GM19372 (cell line): Measurements from ENCODE around the gene CCDC71.

Experiments used
- ATAC-seq: cut with Tn5 transposase; IDR thresholded peaks from one replicate; pipeline ENCODE4 v1.9.1; 2021; ENCODE audit warnings: mild to moderate bottlenecking, low read depth, moderate library complexity; ENCODE audit not compliant: unreplicated experiment

CCDC71 gene

GRCh38 chr3:49165771-49166751 is at the start of gene CCDC71:
TSS of gene CCDC71 (minus strand) at chr3:49166331. CDS start at chr3:49164208, 2,123 bp downstream.
- ATAC-seq = peak; percentile 55

DNA sequence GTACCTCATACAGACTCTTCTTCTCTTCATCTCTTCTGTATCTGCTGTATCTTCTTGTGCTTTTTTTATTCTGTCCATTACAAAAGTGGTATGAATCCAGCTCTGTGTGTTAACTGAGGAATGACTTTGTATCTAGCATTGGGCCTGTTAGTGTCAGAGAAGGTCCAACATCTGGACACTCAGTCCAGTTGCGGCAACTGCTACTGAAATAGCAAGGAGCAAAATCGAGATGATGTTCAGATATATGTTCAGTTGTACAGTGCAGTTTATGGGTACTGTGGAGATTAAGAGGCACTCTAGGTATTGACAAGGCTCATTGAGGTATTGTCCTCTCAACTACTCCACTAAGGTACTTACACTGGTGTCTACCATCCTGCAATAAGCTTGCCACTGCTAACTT is 47.9 kb upstream of the CCDC71 start:
- no peak for ATAC-seq

DNA sequence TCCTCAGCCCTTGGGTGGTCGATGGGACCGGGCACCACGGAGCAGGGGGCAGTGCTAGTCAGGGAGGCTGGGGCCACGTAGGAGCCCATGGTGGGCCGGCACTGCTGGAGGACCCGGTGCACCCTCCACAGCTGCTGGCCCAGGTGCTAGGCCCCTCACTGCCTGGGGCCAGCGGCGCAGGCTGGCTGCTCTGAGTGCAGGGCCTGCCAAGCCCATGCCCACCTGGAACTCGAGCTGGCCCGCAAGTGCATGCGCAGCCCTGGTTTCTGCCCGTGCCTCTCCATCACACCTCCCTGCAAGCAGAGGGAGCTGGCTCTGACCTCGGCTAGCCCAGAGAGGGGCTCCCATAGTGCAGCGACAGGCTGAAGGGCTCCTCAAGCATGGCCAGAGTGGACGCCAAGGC is 47.4 kb upstream of the CCDC71 start:
- ATAC-seq = no peak

GRCh38 chr3:49199900-49200281 is 33.8 kb upstream of the CCDC71 start:
- no peak for ATAC-seq

- no peak for ATAC-seq
Measured at GRCh38 chr3:49199239-49199899, 33.2 kb upstream of the CCDC71 start.

DNA sequence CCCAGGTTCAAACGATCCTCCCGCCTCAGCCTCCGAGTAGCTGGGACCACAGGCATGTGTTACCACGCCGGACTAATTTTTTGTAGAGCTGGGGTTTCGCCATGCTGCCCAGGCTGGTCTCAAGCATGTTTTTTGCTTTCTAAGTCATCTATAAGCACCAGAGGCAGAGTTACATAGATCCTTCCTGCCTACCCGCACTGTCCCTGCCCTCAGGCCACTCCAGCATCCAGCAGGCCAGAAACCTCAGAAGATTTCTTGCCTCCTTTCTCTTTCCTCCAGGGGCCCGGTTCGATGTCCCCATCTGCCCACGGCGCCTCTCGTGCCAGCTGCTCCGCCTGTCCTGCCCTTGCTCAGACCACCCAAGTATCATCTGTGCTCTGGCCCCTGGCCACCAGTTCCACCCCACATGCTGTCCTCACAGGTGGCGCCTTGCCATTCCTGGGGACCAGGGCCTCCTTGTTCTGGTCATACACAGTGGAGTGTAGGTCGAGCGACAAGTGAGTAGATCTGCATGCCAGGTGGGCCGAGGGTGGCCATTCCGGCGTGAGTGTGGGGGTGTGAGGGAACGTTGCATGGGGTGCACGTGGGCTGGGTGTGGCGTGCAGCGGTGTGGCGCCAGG is 32.6 kb upstream of the CCDC71 start:
- ATAC-seq = no peak

DNA sequence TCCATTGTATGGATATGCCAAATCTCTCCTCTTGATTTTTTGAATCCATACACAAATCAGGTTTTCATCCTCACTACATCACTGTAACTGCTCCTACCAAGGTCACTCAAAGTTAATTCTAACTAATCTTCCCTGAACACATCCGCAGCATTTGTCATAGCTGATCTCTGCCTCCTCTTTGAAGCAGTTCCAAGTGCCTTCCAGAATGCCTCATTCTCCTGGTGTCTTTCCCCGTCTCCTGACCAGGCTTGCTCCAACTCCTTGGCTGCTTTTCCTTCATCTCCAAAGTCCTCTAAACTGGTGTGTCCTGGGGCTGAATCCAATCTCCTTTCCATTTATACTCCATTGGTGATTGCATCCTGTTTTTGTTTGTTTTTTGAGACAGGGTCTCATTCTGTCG is 32.0 kb upstream of the CCDC71 start:
- ATAC-seq = no peak

DNA sequence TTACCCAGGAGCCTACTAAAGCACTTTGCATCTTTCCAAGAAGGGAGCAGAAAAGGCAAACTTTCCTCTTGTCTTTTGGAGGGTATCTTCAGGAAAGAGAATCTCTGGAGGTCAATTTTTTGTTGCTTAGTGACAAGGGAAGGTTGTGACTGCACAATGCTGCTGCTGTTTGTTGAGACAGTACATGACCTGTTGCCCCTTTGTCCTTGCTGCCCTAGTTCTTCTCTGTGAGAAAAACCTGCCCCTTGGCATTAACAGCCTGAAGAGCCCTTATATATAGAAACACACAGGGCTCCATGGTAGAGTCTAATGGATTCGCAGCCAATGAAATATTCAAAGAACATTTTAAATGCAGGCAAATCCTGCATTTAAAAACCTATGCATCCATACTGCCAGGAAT is 25.6 kb upstream of the CCDC71 start:
- ATAC-seq = no peak

- ATAC-seq = no peak
Measured at GRCh38 chr3:49183873-49184272, 17.7 kb upstream of the CCDC71 start.

DNA sequence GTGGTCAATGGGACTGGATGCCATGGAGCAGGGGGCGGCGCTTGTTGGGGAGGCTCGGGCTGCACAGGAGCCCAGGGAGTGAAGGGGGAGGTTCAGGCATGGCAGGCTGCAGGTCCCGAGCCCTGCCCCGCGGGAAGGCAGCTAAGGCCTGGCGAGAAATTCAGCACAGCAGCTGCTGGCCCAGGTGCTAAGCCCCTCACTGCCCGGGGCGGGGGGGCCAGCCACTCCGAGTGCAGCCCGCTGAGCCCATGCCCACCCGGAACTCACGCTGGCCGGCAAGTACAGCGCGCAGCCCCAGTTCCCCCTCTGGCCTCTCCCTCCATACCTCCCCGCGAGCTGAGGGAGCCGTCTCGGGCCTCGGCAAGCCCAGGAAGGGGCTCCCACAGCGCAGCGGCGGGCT is 16.6 kb upstream of the CCDC71 start:
- no peak for ATAC-seq

DNA sequence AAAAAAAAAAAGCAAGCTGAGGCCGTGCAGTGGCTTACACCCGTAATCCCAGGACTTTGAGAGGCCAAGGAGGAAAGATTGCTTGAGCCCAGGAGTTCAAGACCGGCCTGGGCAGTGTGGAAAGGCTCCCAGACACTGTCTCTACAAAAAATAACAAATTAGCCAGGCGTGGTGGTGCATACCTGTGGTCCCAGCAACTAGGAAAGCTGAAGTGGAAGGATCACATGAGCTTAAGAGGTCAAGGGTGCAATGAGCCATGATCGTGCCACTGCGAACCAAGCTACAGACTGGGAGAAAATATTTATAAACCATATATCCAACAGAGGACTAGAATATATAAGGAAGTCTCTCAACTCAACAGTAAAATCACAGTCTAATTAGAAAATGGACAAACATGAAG is 15.2 kb upstream of the CCDC71 start:
- ATAC-seq = no peak

GRCh38 chr3:49180116-49180515 is 14.0 kb upstream of the CCDC71 start:
- ATAC-seq = no peak

GRCh38 chr3:49177073-49177472 is 10.9 kb upstream of the CCDC71 start:
- ATAC-seq = no peak

DNA sequence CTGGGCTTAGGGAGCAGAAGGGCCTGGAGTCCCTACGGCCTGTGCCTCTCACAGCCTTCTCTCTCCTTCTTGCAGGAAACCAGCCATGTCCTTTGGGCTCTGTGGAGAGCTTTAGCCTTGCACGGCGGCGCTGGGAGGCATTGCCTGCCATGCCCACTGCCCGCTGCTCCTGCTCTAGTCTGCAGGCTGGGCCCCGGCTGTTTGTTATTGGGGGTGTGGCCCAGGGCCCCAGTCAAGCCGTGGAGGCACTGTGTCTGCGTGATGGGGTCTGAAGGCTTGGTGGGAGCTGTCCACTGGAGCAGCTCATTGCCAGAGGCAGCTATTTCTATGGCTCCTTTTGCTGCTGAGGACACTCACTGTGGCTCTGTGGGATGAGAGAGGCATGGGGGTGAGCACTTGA is 9.4 kb upstream of the CCDC71 start:
- no peak for ATAC-seq

DNA sequence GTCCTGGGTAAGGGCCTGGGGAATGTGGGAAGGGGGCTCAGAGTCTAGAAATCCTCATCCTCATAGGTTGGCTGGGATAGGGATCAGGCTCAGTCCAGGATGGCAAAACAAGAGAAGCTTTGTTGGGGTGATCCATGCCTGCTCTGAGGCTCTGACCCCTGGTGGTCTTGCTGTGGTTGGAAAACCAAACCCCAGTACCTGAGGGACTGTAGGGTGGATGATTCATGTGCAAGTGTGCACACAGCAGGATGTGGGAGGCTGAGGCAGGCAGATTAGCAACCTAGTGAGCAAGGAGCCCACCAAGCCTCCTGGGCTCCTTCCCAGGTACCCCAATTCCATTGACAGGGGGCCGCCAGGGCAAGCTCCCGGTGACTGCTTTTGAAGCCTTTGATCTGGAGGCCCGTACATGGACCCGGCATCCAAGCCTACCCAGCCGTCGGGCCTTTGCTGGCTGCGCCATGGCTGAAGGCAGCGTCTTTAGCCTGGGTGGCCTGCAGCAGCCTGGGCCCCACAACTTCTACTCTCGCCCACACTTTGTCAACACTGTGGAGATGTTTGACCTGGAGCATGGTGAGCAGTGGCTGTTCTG is 8.4 kb upstream of the CCDC71 start:
- ATAC-seq = no peak

- ATAC-seq = no peak
Measured at GRCh38 chr3:49173792-49174170, 7.7 kb upstream of the CCDC71 start.

GRCh38 chr3:49173116-49173791 is 7.1 kb upstream of the CCDC71 start:
- ATAC-seq = no peak

GRCh38 chr3:49172551-49173041 is 6.5 kb upstream of the CCDC71 start:
- ATAC-seq = no peak

GRCh38 chr3:49171775-49172500 is 5.8 kb upstream of the CCDC71 start:
- ATAC-seq = no peak
